CD4-positive, alpha-beta T cell treated with Interleukin-4 for 4 hours (primary cell): ENCODE measurements around the gene FILIP1.
"Not testable (repeated sequence)": the region's sequence is repeated elsewhere in the genome, so short reads cannot be mapped to it uniquely, and the experiment has no call there.

Experiments
- DNase-seq: peaks from one replicate; pipeline ENCODE4 v3.0.0-alpha.2; 2020

FILIP1 gene

GRCh38 chr6:75444899-75445298 lies 48.7 kb downstream of the FILIP1 start:
- DNase-seq: no peak

- not testable (repeated sequence) for DNase-seq
These were observed 51.7 kb downstream of the FILIP1 start for GRCh38 chr6:75441883-75442282.

DNA sequence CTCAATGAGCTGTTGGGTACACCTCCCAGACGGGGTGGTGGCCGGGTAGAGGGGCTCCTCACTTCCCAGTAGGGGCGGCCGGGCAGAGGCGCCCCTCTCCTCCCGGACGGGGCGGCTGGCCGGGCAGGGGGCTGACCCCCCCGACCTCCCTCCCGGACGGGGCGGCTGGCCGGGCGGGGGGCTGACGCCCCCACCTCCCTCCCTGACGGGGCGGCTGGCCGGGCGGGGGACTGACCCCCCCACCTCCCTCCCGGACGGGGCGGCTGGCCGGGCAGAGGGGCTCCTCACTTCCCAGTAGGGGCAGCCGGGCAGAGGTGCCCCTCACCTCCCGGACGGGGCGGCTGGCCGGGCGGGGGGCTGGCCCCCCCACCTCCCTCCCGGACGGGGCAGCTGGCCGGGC lies 52.1 kb downstream of the FILIP1 start:
- not testable (repeated sequence) for DNase-seq

GRCh38 chr6:75438442-75439116 lies 55.0 kb downstream of the FILIP1 start:
- no peak for DNase-seq

DNA sequence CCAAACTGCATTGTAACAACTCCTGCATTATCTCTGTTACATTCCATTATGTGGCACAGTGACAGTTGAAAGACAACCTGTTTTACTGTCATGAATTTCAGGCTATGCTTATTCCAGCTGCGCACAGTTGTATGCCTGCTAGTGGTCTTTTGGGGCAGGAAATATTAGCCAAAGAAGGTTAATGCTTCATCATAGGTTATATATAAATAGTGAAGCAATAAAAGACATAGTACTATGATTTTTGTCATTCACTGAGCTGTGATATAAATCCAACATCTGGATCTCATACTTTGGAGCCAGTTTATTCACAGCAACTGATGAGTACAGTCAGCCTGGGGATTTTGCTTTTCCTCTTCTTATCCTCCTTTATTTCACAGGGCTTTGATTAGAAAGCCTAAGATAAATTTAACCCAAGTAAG lies 55.6 kb downstream of the FILIP1 start:
- no peak for DNase-seq

- no peak for DNase-seq
These were observed 56.1 kb downstream of the FILIP1 start for GRCh38 chr6:75437421-75437891.

DNA sequence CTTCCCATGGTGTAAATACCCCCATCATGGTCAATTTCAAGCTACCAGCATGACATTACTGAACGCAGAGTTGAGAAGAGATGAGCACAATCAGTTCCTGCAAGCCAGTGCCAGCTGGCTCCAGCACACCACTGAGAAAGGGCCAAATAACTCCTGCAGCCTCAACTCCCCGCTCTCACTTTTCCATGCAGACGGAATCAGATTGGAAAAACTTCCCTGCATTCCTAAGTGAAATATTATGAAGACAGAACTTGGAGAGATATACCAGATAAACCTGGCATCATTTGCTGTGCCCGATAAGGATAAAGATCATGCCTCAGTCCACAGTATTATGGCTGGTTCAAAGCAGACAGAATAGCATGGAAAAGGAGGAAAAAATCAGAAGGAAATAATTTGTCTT lies 56.7 kb downstream of the FILIP1 start:
- DNase-seq: no peak

DNA sequence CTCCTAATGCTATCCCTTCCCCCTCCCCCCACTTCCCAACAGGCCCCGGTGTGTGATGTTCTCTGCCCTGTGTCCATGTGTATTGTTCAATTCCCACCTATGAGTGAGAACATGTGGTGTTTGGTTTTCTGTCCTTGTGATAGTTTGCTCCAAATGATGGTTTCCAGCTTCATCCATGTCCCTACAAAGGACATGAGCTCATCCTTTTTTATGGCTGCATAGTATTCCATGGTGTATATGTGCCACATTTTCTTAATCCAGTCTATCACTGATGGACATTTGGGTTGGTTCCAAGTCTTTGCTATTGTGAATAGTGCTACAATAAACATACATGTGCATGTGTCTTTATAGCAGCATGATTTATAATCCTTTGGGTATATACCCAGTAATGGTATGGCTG lies 60.8 kb downstream of the FILIP1 start:
- DNase-seq: not testable (repeated sequence)

DNA sequence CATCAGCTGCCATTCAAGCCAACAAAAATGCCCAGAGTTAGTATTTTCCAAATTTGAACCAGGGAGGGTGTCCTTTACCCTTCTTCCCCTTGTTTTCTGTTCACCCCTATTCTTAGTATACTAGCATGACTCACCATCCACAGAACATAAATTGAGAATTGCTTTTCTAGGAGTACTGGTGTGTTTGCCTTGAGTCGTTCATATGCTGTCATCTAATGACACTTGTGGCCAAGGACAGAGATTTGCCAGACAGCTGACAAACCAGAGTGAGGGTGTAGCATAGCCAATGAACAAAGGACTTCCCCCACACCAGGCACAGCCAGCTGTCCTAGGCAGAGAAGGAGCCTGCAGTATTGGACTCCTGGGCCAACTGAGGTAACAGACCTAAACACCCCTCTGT lies 62.2 kb downstream of the FILIP1 start:
- DNase-seq: no peak

DNA sequence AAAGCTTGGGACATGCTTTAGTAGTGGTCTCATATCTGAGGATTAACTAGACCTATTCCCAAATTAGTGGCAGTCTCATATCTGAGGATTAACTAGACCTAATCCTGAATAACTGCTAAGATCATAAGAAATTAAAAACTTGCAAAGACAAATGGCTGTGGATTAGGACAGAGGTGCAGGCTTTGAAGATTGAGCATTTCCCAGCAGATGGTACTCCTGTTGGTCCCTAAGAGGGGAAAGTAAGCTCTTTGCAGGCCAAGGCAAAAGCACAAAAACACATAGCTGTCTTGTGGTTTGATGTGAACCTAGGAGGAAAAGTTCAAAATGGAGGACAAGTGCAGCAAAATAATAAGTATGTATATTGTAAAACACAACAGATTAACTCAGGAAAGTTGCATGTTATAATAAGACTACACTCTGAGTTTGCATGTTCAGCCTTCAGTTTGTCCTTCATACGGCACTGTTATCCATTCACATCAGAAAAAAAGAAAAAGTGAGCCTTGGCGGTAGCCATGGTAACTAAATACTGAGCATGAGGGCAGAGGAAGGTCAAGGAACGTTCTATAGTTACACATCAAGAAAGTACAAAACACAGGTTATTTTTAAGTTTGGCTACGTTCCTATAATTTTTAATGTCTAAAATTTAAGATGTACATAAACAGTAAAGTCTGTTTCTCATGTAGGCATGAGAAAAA lies 62.8 kb downstream of the FILIP1 start:
- DNase-seq: no peak

DNA sequence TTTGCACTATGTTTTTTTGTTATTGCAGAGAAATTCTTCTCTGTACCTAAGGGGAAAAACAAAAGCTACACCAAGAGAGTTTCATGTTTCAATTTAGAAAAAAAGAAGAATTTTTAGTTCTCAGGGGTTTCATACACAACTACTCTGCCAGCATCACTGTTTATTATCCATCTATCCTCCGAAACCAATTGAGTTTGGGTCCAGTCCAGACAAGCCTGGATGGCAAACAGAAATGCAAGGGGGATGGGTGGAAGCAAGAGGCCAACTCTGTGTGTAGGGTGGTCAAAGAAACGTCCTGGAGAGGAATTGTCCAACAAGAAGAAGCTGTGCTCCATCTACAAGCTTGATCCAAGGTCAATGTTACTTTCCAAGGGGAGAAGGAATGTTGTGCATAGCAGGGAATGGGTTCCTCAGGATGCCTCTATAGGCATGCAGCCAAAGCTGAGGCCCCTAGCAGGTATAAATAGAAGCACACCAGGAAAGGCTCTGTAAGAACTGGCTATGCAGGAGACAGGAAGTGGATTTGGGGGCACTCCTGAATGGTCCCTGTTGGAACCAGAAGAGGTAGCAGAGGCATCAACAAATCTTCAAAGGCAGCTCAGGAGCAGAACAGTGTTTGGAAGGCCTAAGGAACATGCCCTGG lies 64.4 kb downstream of the FILIP1 start:
- no peak for DNase-seq

DNA sequence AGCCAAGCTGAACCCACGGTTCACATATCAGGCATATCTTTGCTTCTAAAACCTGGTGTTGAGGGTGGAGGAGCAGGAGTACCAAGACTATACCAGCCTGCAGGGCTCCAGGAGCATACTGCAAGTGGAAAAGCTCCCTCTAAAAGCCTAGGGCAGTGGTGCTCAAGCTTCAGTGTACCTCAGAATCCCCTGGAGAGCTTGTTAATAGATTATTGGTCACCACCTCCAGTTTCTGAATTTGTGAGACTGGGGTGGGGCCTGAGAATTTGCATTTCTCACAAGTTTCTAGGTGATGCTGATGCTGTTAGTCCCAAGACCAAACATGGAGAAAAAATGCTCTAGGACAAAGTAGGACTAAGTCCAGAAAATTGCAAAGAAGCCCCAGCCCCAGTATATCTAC lies 65.4 kb downstream of the FILIP1 start:
- DNase-seq: no peak

DNA sequence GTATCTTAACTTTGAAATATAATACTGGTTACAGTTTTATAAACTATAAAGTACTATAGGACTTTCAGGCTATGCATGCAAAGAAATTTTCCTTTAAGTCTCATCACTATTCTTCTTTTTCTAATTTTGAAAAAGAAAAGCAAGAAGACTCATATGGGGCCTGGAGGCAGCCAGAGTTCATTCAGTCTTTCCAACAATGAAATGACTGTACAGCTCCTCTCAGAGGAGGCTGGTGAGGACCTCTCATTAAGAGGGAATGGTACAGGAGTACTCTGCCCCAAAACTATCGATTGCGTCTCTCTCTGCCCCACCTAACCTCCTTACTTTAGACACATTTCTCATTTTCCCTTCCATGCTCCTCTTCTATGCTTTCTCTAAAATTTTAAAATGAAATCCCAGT lies 66.3 kb downstream of the FILIP1 start:
- DNase-seq: no peak

GRCh38 chr6:75424618-75425548 lies 68.7 kb downstream of the FILIP1 start:
- no peak for DNase-seq

DNA sequence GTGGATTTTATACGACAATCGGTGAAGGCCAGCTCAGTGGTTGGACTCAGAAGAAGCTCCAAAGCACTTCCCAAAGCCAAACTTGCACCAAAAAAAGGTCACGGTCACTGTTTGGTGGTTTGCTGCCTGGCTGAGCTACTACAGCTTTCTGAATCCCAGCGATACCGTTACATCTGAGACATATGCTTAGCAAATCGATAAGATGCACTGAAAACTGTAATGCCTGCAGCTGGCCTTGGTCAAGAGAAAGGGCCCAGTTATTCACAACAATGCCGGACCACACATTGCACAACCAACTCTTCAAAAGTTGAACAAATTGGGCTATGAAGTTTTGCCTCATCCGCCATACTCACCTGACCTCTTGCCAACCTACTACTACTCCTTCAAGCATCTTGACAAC lies 70.2 kb downstream of the FILIP1 start:
- DNase-seq: no peak

- no peak for DNase-seq
These were observed 71.5 kb downstream of the FILIP1 start for GRCh38 chr6:75422024-75422639.

DNA sequence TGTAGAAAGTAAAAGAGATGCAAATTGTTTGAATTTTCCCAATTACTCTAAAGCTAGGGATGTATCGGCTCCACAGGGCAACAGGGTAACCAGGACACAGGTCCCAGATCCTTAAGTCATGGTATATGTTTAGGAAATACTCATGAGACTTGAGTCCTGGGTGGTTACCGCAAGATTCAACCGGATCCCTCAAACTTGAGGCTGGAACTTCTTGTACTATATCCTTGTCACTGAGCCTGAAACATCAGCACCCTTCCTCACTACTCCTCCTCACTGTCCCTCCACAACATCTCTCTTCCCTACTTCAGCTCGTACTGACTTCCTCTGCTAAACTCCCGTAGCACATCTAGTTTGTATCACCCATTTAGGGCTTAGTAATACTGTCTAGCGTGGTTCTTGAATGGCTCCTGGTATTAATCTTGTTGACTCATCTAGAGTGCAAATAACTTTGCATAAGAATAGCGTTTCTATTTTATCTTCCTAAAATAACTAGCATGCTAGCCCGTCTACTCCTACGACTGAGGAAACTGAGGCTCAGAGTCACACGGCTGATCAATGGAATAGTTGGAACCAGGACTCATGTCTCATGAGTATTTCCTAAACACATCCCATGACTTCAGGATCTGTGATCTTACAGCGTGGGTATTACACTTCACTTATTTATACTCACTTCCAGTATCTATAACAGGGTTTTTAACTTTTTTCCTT lies 72.1 kb downstream of the FILIP1 start:
- DNase-seq: no peak

DNA sequence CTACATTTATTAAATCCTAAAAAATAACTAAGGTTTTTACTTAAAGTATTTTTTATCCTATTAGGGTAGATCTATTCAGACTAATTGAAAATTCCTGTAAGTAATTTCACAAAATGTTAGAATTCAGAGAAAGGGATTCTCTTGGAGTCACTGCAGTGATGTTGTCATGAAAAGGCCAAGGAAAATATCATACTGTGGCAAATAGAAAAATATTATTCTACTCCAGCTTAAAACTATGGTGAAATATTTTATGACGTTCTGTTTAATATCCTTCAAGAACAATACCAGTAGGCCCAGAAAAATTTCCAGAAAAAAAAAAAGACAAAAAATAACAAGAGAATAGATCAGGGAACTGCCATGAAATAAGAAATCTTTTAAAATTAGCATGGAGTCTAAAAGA lies 73.6 kb downstream of the FILIP1 start:
- no peak for DNase-seq

DNA sequence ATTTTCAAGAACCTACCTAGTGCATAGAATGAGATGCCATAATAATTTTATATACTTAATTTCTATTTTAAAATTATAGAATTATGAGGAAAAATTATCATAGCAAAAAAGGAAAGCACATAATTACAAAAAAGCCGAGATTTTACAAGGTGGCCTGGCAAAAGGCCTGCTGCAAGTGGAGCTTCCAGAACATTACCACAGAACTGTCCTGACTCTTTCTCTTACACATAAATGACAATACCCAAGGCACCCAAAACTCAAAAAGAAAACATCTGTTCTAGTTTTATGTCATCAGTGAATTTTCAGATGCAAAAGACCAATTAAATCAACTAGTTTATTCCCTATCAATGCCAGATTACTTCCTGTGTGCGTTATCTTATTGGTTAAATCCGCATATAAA lies 74.2 kb downstream of the FILIP1 start:
- no peak for DNase-seq

- no peak for DNase-seq
These were observed 75.4 kb downstream of the FILIP1 start for GRCh38 chr6:75418233-75418632.

DNA sequence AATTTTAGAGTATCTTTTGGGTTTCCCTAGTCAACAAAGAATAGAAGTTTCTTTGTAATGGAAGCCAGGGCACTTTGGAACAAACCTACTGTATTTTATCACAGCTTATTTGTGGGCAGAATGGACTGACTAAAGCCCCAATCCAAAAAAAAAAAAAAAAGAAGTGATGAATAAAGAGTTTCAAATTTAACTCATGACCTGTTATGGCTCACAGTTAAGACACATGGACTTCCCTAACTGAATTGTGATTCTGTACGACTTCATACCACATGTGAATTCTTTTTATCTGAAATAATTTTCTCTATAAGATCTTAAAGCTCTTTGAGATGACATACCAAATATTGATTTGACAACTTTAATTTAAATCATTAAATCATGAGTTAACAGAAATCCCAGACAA lies 77.2 kb downstream of the FILIP1 start:
- no peak for DNase-seq

- DNase-seq: no peak
These were observed 77.8 kb downstream of the FILIP1 start for GRCh38 chr6:75415804-75416203.
